ENCODE measurements around the gene BLTP2.

BLTP2 gene

DNA sequence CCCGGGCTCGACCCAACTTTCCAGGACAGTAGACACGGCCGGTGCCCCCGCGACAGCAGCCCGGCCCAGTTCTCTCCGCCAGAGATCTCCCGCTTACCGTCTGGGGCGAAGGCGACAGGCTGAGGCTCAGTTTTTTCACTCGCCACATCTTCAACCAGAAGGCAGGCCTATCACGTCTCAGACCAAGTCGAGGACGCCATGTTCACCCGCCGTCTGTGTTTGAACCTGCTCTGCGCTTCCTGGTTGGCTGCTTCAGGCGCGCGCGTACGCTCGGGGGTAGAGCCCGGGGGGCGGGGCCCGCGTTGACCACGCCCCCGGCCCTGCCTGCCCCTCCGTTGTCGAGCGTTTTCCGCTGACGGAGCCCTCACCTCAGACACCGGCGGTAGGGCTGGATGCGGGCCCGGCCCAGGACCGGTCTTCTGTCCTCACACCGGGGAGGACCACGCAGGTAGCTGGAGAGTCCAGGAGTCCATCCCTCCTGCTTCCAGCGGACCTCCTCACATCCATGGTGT, 46.1 kb downstream of the BLTP2 start, which contains the start of gene SPAG5:
TSS of gene SPAG5 (minus strand) at position 227 of the 512 bp plus-strand sequence. CDS start at position 148, 79 bp downstream.
- no peaks in the 10 kb centered on the region for H4K20me1 ChIP-seq (ENCODE audit: control insufficient read depth, insufficient read depth, low read depth, low read length)
- peaks cover 24% of the 10 kb centered on the region for H3K4me1 ChIP-seq (ENCODE audit: control insufficient read depth, low read length)
- H3K27ac ChIP-seq (ENCODE audit: low read depth, low read length) = peak within 1 kb of the TSS; percentile 78
- peaks cover 42% of the 10 kb centered on the region for H3K79me2 ChIP-seq (ENCODE audit: control insufficient read depth, low read length)
- H3K27me3 ChIP-seq (ENCODE audit: control insufficient read depth, low read length) = no peaks in the 10 kb centered on the region
- H3K4me2 ChIP-seq (ENCODE audit: low read length) = peak within 1 kb of the TSS; percentile 89
- peaks cover 32% of the 10 kb centered on the region for H3K36me3 ChIP-seq (ENCODE audit: control insufficient read depth, low read length)
- no peaks in the 10 kb centered on the region for H3K9me3 ChIP-seq (ENCODE audit: control insufficient read depth, insufficient read depth, low read length)
- no peaks in the 10 kb centered on the region for H3K9me2 ChIP-seq (replicated peaks; ENCODE audit: control insufficient read depth, low read length)
- H3K4me3 ChIP-seq (ENCODE audit: low read length) = peak within 1 kb of the TSS; percentile 100
- TF ChIP-seq, protein P1, sequence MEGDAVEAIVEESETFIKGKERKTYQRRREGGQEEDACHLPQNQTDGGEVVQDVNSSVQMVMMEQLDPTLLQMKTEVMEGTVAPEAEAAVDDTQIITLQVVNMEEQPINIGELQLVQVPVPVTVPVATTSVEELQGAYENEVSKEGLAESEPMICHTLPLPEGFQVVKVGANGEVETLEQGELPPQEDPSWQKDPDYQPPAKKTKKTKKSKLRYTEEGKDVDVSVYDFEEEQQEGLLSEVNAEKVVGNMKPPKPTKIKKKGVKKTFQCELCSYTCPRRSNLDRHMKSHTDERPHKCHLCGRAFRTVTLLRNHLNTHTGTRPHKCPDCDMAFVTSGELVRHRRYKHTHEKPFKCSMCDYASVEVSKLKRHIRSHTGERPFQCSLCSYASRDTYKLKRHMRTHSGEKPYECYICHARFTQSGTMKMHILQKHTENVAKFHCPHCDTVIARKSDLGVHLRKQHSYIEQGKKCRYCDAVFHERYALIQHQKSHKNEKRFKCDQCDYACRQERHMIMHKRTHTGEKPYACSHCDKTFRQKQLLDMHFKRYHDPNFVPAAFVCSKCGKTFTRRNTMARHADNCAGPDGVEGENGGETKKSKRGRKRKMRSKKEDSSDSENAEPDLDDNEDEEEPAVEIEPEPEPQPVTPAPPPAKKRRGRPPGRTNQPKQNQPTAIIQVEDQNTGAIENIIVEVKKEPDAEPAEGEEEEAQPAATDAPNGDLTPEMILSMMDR (IDR thresholded peaks at IDR 0.05; ENCODE audit: low read depth, low read length, poor library complexity, severe bottlenecking) = no peak
- TF ChIP-seq EZH2phosphoT487 (IDR thresholded peaks at IDR 0.05; ENCODE audit: borderline replicate concordance, low read length) = no peak
- peaks cover 15% of the 10 kb centered on the region for H3F3A ChIP-seq (ENCODE audit: control insufficient read depth, insufficient read depth)

DNA sequence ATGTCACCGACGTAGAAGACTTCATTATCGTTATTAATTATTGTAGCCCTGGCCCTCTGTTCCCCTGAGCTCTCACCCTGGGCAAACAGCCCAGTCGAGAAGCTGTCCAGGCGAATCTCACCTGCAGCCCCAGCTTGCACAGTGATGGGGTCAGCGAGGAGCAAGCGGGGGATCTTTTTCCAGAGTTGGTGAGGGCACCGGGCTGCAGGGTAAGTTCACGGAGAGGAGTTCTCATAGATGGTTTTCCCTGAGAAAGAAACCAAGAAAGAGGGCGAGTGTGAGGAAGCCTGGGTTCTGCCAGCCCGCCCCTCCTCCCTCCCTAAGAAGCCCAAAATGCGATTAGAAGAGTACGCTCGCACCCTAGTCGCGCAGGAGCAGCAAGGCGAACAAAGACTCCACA, 46.6 kb downstream of the BLTP2 start:
- H3K4me3 ChIP-seq (ENCODE audit: low read length) = peak overlapping the region; percentile 100

DNA sequence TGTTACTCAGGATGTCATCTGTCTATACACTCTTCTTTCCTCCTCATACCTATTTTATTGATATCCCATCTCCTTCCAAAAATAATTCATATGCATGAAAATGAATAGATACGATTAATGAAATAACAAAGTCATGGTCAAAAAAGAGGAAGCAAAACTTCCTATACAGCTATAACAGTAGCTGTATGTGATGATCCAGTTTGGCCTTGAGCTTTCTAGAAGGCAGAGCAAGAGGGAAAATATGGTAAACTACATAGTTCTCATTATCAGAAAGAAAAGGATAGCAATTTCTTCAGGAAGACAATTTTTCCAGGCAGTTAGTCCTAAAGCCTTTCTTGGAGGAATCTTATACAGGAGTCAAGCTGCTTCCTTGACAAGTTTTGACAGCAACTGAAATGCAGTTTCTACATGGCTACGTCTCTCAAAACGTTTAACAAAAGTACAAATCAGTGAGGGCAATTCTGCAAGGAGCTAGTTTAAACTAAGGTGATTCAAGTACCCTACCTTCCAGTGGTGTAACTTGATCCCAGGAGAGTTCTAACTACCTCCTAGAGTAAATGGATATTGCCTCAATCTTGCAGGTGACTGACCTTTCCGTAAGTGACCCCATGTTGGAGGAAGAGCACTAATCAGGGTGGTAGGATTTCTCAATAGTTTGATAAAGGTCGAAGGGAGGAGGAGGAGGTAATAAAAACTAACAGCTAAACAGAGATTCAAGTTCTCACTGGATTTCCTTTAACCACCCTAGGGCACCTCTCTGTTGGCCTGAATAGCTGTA, 47.2 kb downstream of the BLTP2 start:
- peaks cover 40% of the 10 kb centered on the region for H3K36me3 ChIP-seq (ENCODE audit: control insufficient read depth, low read length)

More for the DNA sequence above, 46.6 kb downstream of the BLTP2 start:
- Histone ChIP-seq H3K36me3 (ENCODE audit: control insufficient read depth, low read length) (peaks cover 34% of the 10 kb centered on the region), H3K27ac (ENCODE audit: low read depth, low read length) (peak overlapping the region; percentile 78), H3K9me2 (replicated peaks; ENCODE audit: control insufficient read depth, low read length) (no peaks in the 10 kb centered on the region), H4K20me1 (ENCODE audit: control insufficient read depth, insufficient read depth, low read depth, low read length) (no peaks in the 10 kb centered on the region), H3K79me2 (ENCODE audit: control insufficient read depth, low read length) (peaks cover 43% of the 10 kb centered on the region), H3K4me2 (ENCODE audit: low read length) (peak overlapping the region; percentile 89), H3K27me3 (ENCODE audit: control insufficient read depth, low read length) (no peaks in the 10 kb centered on the region), H3F3A (ENCODE audit: control insufficient read depth, insufficient read depth) (peaks cover 15% of the 10 kb centered on the region), H3K4me1 (ENCODE audit: control insufficient read depth, low read length) (peaks cover 24% of the 10 kb centered on the region), H3K9me3 (ENCODE audit: control insufficient read depth, insufficient read depth, low read length) (no peaks in the 10 kb centered on the region)
- TF ChIP-seq EZH2phosphoT487 (IDR thresholded peaks at IDR 0.05; ENCODE audit: borderline replicate concordance, low read length) = no peak
- TF ChIP-seq, protein P1 (IDR thresholded peaks at IDR 0.05; ENCODE audit: low read depth, low read length, poor library complexity, severe bottlenecking) = no peak

More for the DNA sequence above, 47.2 kb downstream of the BLTP2 start:
- Histone ChIP-seq H3K9me3 (ENCODE audit: control insufficient read depth, insufficient read depth, low read length) (no peaks in the 10 kb centered on the region), H3K4me3 (ENCODE audit: low read length) (peak overlapping the region; percentile 100), H3K27ac (ENCODE audit: low read depth, low read length) (peak overlapping the region; percentile 78), H3K4me2 (ENCODE audit: low read length) (peak overlapping the region; percentile 89), H4K20me1 (ENCODE audit: control insufficient read depth, insufficient read depth, low read depth, low read length) (0 out of 2 replicates have a peak, but pooled peaks cover 5% of the 10 kb centered on the region), H3K27me3 (ENCODE audit: control insufficient read depth, low read length) (no peaks in the 10 kb centered on the region), H3F3A (ENCODE audit: control insufficient read depth, insufficient read depth) (peaks cover 15% of the 10 kb centered on the region), H3K4me1 (ENCODE audit: control insufficient read depth, low read length) (peaks cover 24% of the 10 kb centered on the region), H3K79me2 (ENCODE audit: control insufficient read depth, low read length) (peaks cover 49% of the 10 kb centered on the region), H3K9me2 (replicated peaks; ENCODE audit: control insufficient read depth, low read length) (no peaks in the 10 kb centered on the region)
- TF ChIP-seq, protein P1 (IDR thresholded peaks at IDR 0.05; ENCODE audit: low read depth, low read length, poor library complexity, severe bottlenecking) = no peak
- TF ChIP-seq EZH2phosphoT487 (IDR thresholded peaks at IDR 0.05; ENCODE audit: borderline replicate concordance, low read length) = no peak
